ENCODE results near the gene SLC44A2.

The SLC44A2 gene

DNA sequence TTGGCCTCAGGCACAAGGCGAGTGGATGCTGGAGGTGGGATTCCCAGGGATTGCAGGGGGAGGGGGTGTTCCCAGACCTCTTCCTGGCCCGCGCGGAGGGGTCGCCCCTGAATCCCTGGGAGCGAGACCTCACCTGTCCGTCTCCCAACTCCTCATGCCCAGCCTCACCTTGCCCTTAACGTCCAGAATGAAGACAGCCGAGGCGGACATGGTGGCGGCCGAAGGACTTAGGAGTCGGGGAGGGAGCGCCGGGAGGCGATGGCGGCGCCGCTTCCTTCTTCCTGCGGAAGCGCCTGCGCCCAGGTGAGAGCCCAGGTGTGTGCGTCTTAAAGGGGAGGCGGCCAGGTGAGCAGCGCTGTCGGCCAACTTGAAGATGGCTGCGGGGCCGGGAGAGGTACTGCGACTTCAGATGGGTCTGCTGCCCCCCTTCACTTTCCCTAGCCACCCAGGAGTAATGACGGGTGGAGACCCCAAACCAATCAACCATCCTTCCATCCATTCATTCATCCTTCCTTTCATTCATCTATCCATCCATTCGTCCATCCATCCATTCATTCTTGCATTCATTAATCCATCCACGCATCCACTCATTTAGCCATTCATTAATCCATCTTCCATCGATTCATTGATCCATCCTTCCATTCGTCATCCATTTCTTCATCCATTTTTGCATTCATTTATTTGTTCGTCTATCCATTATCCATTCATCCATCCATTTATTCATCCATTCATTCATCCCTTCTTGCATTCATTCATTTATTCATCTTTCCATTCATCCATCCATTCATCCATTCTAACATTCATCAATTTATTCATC lies 38.1 kb upstream of the SLC44A2 start, which contains the start of gene AP1M2:
AP1M2 (minus strand) TSS at position 291 of the 817 bp plus-strand sequence; CDS start at position 210, 81 bp downstream.
- no peak within 1 kb of the TSS for H3K4me3 ChIP-seq (ENCODE audit: low read depth, low read length)
- TF ChIP-seq, protein P1, sequence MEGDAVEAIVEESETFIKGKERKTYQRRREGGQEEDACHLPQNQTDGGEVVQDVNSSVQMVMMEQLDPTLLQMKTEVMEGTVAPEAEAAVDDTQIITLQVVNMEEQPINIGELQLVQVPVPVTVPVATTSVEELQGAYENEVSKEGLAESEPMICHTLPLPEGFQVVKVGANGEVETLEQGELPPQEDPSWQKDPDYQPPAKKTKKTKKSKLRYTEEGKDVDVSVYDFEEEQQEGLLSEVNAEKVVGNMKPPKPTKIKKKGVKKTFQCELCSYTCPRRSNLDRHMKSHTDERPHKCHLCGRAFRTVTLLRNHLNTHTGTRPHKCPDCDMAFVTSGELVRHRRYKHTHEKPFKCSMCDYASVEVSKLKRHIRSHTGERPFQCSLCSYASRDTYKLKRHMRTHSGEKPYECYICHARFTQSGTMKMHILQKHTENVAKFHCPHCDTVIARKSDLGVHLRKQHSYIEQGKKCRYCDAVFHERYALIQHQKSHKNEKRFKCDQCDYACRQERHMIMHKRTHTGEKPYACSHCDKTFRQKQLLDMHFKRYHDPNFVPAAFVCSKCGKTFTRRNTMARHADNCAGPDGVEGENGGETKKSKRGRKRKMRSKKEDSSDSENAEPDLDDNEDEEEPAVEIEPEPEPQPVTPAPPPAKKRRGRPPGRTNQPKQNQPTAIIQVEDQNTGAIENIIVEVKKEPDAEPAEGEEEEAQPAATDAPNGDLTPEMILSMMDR (IDR thresholded peaks at IDR 0.05; ENCODE audit: low read depth, low read length, missing control alignments) = no peak
- DNase-seq (ENCODE audit: low read depth) = no peak

DNA sequence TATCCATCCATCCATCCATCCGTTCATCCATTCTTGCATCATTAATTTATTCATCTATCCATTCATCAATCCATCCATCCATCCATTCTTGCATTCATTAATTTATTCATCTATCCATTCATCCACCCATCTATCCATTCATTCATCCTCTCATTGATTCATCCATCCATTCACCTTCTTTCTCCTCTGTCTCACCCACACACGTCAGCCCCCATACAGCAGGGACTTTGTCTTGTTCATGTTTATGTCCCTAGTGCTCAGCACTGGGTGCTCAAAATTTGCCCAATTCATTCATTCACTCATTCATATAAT lies 37.6 kb upstream of the SLC44A2 start:
- DNase-seq (ENCODE audit: low read depth) = no peak
- no peak overlapping the region for H3K4me3 ChIP-seq (ENCODE audit: low read depth, low read length)
- TF ChIP-seq, protein P1 (IDR thresholded peaks at IDR 0.05; ENCODE audit: low read depth, low read length, missing control alignments) = no peak

DNA sequence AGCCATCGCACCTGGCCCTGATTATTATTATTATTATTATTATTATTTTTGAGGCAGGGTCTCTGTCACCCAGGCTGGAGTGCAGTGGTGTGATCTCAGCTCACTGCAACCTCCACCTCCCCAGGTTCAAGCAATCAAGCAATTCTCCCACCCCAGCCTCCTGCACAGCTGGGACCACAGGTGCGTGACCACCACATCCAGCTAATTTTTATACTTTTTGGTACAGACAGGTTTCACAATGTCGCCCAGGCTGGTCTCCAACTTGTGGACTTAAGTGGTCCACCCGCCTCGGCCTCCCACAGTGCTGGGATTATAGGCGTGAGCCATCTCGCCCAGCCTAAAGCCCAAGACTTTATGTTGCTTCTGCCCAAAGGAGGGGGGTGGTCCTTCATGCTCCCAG lies 32.2 kb upstream of the SLC44A2 start:
- H3K4me3 ChIP-seq (ENCODE audit: low read depth, low read length) = no peak overlapping the region
- DNase-seq (ENCODE audit: low read depth) = no peak
- TF ChIP-seq, protein P1 (IDR thresholded peaks at IDR 0.05; ENCODE audit: low read depth, low read length, missing control alignments) = no peak

DNA sequence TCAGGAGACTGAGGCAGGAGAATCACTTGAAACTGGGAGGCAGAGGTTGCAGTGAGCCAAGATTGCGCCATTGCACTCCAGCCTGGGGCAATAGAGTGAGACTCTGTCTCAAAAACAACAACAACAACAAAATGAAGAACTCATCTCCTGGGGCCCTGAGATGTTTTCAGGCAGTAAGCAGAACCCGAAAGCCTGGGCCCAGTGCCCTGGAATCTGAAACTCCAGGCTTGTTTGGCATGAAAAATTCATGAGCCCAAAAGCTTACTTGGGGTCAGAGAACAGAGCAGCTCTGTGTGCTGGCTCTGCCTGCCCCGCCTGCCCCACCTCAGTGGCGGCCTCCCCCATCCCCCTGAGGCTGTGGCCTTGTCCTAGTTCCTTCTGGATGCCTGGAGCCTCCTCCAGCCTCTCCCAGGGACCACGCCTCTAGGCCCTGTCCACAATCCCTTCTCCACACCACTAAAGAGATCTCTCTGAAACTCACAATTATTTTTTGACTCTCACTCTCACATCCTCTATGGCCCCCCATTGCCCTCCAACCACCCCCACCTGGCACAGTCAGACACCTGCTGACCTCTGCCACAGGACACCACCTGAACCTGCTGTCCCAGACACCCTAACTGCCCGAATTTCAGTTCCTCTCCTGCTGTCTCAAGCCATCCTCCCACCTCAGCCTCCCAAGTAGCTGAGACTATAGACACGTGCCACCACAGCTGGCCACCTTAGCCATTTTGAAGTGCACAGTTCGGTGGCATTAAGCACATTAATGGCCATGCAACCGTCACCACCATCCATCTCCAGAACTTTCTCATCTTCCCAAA lies 31.3 kb upstream of the SLC44A2 start:
- DNase-seq (ENCODE audit: low read depth) = no peak
- no peak overlapping the region for H3K4me3 ChIP-seq (ENCODE audit: low read depth, low read length)
- TF ChIP-seq, protein P1 (IDR thresholded peaks at IDR 0.05; ENCODE audit: low read depth, low read length, missing control alignments) = no peak

DNA sequence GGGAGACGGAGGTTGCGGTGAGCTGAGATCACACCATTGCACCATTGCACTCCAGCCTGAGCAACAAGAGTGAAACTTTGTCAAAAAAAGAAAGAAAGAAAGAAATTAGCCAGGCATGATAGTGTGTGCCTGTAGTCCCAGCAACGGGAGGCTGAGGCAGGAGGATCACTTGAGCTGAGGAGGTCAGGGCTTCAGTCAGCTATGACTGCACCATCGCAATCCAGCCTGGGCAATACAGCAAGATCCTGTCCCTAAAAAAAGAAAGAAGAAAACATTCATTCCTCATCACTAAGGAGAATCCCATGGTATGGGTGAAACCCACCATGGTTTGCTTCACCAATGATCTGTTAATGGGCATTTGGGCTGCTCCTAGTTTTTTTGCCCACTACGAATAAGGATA lies 25.2 kb upstream of the SLC44A2 start:
- DNase-seq (ENCODE audit: low read depth) = no peak
- no peak overlapping the region for H3K4me3 ChIP-seq (ENCODE audit: low read depth, low read length)
- TF ChIP-seq, protein P1 (IDR thresholded peaks at IDR 0.05; ENCODE audit: low read depth, low read length, missing control alignments) = no peak

DNA sequence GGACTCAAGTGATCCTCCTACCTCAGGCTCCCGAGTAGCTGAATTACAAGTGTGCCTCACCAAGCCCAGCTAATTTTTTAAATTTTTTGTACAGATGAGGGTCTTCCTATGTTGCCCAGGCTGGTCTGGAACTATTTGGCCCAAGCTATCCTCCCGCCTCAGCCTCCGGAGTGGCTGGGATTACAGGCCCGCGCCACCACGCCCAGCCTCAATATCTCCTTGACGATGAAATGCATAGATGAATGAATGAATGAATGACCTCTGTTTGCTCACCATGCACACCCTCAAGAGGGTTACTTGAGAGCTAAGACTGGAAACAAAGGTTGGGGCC lies 23.4 kb upstream of the SLC44A2 start:
- no peak for DNase-seq (ENCODE audit: low read depth)
- TF ChIP-seq, protein P1 (IDR thresholded peaks at IDR 0.05; ENCODE audit: low read depth, low read length, missing control alignments) = no peak
- no peak overlapping the region for H3K4me3 ChIP-seq (ENCODE audit: low read depth, low read length)

All from GM12864 (cell line).